Stimulated activated CD8-positive, alpha-beta memory T cell treated with anti-CD3 and anti-CD28 coated beads, Interleukin-7, amount 100 ng/mL, for 4 hours (primary cell): ENCODE results near the gene PACRG.

Experiments
- DNase-seq, 2 donors: peaks; one replicate each; pipeline ENCODE4 v3.0.0-alpha.2; 2020; ENCODE audit warnings: low read depth in 2 of 2

The PACRG gene

DNA sequence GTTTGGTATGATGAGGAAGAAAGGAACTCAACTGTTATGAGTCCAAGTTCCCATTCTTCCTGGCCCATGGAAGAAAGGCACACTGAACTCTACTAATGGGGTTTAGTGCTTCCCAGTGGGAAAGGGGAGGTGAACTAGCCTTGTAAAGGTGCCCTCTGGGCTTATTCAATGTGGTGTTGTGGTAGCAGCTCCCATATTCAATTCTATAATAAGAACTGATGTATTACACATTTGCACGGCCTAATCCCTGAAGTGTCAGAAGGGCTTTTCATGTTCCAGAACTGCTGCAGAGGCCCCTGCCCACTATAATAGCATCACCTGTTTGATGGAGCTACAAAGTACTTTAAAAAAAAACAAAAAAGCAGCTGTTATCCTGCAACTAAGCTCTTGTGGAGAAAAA lies 17.4 kb upstream of the PACRG start:
- no peak for DNase-seq

DNA sequence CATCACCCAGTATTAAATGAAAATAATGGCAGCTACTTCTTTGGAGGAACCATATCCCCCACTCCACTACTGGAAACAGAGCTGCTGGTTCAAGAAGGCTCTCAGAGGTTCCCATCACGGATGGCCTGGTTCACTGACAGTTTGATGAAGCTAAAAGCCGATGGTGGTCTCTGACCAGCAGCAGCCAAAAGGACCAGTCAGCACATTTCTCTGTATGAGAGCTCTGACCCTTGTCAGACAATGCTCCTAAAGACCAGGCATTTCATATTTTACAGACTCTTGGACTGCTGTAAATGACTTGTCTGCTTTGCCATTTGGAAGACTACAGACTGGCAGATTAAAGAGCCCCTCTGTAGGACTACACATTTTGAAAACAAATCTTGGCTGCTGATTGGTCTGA lies 16.8 kb upstream of the PACRG start:
- DNase-seq = no peak

DNA sequence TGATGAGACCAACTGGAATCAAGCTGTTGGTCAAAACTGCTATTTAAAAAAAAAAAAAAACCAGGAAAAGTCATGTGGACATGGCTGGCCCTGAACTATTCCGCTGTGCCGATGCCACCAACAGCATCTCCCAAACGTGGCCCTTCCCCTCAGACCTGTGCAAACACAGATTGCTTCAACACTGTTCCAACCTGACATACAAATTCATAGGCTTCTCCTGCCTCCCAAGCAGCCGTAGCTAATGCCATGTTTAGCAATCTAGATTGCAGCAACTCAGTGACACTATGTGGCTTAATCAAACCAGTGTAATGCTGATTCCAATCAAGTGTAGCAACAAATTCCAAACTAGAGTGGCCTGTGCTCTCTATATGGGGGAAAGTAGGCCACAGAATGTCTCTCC lies 16.4 kb upstream of the PACRG start:
- no peak for DNase-seq

DNA sequence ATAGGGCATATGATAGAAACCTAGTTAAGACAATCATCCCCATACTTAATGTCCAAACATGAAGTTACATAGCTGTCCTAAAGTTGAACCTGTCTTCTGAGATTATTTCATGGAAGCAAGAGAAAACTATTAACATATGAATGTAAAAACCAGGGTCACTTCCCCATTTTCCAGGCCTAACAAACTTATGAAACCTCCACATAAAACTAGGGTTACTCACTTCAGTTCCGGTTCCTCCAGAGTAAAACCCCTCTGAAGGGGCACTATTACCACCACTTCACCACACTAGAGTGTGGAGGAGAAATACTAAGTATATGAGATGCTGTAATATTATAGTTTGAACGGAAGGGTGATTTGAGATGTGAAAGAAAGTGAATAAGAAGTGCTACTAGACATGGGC lies 15.1 kb upstream of the PACRG start:
- no peak for DNase-seq

DNA sequence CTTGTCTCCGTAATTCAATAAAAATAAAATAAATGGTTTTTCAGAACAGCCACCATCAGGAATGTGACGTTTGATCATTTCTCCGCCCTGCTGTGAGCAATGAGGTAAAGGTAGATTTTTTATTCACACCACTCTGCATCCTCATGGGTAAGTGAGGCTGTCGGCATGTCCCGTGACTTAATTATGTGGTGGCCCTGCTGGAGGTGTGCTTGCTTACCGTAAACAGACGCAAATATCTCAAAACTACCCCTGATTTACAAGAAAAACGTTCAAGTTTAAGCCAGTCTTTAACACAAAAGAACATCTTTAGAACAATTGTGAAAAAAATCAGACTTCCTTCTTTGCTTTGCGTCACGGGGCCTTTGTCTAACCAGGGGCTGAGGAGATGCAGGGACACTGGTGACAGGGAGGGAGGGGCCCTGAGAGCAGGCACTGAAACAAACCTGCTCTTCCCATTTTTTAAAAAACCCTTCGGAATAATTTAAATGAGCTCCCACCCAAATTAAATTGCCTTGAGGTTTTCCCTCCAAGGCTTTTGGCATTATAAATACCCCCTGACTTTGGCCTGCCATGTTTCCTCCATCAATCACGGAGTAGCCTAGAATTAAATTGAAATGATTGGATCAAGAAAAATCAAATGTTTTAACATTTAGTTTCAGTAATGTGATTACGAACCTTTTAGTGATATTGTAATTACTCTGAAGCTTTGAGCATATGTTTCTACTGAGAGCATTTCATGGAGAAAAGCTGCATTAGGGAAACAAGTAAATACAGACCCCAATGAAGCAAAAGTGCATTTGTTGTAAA lies 13.6 kb upstream of the PACRG start:
- no peak for DNase-seq

DNA sequence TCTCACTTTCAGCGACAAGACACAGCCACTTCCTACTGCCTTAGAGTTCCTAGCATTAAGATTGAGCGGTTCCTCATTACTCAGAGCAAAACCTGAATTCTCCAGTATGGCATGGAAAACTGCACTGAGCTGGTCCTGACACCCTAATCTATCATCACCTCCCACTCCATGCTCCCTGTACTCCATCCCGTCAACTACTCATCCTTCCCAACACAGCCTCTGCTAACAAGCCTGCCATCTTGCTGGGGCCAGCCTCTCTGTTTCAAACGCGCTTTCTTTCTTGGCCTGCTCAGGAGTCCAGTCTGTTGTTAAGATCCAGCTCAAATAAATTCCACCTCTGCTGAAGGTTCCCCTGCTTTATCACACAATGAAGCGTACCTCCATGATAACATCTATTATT lies 12.2 kb upstream of the PACRG start:
- no peak for DNase-seq

DNA sequence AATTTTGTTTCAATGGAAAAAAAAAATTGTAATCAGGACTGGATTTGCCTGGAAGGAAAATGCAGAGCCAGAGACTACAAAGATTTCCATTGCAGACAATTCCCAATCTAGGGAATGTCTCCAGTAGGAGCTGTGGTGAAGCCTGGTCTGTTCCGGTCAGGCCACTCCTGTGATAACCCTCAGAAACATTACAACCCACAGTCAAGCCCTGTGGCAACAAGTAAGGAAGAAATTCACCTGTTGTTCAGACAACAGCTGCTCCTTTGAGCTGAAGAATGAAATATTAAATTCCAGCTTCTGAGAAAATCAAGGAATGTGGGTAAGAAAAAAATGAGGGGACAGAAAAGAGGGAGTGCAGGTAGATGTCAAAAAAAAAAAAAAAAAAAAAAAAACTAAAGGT lies 8.2 kb upstream of the PACRG start:
- DNase-seq = no peak

DNA sequence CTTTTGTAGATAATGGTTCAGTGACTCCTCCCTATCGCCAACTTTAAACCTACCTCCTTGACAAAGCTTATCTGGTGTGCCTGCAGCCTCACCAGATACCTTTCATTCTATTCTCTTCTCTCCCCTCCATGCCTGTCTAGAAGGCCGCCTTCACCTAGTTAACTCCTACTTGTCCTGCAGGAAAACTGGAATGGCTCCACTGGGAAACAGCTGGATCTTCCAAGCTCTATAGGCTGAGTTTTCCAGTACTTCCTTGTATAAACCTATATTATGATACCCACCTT lies 6.4 kb upstream of the PACRG start:
- DNase-seq = no peak

DNA sequence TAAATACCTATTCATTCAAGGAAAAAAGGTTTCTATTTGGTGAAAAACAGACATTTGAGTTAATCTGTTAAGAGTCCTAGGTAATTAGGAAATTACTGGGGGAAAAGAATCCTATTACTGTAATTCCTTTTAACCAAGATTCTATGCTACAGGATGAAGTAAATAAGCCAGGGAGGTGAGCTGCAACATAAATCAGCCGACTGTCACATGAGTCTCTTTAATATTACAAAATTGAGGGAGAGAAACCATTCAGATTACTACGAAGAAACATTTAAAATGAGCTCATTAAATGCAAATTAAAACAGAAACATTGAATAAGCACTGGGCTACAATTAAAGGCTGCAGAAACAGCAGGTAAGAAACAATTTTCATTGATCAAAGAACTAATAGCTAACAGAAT lies 5.5 kb upstream of the PACRG start:
- DNase-seq = no peak

DNA sequence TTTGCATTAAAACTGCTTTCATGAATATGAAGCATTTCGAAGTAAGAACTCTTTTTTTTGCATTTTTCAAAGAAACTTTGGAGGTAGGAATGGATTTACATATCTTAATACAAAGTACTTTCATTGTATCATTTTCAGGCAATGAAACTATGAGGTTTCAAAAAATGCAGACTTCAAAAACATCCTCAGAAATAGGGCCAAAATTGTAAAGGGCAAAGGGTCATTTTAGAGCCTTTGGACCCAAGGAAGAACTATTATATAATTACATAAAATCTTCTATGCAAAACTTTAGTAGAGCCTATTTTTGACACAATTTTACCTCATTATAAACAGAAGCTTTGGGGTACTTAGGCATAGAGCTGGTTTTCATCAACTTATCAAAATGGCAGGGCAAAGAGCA lies 5.1 kb upstream of the PACRG start:
- no peak for DNase-seq

DNA sequence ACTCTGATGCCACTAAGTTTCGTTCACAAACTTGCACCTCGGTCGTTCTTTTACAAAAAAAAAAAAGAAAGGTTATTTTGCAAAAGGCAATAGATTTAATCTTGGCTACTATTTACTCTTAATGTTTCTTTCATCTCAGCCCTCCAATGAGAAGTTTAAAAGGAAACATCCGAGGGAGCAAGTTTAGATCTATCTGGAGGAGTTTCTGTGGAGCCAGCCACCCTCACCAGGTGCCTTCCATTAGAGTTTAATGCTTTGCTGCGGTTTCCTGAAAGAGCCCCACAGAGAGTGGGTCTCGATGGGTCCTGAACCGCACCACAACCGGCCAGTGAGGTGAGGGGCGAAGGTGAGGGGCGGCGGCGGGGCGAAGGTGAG lies 840 bp upstream of the PACRG start:
- DNase-seq = no peak

DNA sequence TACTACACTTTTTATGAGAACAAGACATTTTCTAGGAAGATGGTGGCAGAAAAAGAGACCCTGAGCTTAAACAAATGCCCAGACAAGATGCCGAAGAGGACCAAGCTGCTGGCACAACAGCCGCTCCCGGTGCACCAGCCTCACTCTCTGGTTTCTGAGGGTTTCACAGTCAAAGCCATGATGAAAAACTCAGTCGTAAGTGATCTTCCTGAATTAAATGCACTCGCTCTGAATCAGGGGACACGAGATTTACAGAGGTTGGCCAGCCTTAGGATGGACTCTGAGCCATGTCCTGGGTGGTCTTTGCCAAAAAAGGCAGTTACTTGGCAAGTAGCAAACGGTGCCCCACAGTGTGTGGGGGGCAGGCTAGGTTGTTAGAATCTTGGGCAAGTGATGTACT lies 423 bp downstream of the PACRG start:
- no peak for DNase-seq

DNA sequence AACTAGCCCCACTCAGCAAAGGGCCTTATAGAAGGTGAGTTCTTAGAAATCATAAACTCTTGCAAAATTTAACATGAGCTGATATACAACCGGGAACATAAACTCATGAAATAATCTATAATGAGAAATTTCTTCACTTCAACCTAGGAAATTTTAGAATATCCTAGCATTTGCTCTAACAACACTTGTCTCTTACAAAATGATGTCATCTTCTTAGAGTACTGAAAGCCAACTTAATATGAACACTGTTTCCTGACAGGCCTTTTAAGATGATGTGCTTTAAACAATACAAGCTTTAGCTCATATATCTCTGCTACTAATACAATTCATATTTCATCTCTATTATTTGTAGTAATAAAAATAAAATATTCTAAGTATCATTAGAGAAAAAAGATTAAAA lies 932 bp downstream of the PACRG start:
- no peak for DNase-seq

DNA sequence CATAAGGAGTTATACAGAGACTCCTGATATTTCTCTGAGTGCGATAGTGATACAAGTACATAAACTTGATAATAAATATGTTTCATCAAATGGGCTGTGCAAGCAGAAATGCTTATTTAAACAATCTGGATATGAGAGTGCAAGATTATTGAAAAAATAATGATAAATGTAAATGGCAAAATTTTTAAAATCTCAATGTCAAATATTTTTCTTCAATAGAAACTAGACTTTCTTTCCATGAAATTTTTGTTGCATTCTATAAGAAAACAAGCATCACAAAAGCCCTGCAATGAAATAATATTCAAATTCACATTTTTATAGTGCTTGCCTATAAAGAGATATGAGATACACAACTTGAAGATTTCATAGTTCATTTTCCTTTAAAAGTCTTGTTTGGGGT lies 2.7 kb downstream of the PACRG start:
- DNase-seq = no peak

DNA sequence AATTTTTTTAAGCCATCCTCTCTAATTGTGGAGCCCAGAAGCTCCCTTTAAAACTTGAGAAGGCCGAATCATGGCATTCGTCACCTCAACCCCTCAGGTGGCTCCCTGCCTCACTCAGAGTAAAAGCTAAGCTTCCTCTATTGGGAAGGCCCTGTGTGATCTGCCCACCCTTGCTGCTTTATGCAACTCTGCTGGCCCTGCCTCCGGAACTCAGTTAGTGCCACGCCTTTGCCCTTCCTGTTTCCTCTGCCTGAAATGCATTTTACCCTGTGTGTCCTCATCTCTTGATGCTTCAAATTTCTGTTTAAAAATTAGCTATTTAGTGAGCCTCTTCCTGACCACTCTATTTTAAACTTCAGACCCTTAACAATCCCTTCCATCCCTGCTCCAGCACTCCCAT lies 5.7 kb downstream of the PACRG start:
- no peak for DNase-seq

DNA sequence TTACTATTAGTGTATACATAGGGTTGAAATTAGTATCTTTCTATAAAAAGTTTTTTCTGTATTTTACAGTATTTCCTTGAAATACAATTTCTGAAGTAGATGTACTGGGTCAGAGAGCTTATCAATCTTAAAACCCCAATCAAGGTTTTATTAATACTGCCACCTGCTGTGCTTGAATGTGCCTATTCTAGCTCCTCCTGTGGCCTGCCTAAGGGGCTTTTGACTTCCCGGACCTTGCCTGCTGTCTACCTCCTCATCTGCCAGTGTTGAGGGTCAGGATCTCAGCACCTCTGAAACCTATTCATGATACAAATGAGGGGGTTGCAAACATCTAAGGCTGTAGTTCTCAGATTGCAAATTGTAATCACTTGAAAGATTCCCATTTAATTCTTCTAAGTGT lies 9.2 kb downstream of the PACRG start:
- DNase-seq = no peak

DNA sequence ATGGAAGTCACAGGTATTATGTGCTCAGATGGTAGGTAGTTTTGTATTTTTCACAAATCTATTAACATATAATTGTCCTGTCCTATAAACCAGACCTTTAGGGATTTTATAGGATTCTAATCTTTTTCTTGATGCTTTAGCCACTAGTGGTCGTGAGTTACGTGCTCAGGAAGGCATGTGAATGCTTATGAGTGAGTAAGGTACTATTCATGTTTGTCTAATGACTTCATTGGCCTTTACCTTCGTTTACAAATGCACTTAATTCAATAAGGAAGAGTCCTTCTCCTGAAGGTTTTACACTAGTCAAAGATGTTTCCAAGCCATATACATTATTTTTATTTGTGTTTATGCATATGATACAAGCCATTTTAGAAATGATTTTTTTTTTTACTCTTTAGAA lies 23.0 kb downstream of the PACRG start:
- DNase-seq = no peak

DNA sequence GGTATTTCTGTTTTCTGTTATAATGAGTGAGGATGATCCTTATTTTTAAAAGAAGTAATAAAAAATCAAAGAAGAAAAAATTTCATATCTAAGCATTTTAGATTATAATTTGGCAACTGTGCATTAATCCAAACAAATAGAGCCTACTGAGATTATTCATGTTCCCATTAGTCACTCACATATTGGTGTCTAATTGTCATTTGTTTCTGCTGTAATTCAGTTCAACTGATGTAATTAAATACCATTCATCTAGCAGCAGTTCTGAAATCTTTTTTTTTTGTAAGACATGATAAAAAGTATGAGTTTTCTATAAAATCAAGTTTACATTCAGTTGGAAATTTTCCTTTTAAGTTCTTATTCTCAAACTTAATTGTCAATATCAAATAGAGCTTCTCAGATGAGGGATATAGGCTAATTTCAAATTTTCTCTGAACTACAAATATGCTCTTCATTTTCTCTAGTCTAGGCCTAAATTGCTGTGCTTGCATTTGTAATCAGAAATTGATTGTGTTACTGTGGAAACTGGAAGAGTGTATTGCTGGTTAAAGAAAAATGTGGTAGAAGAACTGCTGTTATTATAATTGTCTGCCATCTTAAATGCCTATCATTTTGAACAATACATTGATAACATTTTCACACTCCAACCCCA lies 23.6 kb downstream of the PACRG start:
- DNase-seq = no peak

DNA sequence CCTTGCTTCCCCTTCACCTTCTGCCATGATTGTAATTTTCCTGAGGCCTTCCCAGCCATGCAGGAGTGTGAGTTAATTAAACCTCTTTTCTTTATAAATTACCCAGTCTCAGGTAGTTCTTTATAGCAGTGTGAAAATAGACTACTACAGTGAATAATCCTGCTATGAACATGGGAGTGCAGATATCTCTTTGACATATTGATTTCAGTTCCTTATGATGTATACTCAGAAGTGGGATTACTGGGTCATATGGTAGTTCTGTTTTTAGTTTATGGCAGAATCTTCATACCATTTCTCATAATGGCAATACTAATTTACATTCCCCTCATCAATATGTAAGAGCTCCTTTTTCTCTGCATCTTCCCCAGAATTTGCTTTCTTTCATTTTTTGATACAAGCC lies 26.0 kb downstream of the PACRG start:
- DNase-seq = no peak

DNA sequence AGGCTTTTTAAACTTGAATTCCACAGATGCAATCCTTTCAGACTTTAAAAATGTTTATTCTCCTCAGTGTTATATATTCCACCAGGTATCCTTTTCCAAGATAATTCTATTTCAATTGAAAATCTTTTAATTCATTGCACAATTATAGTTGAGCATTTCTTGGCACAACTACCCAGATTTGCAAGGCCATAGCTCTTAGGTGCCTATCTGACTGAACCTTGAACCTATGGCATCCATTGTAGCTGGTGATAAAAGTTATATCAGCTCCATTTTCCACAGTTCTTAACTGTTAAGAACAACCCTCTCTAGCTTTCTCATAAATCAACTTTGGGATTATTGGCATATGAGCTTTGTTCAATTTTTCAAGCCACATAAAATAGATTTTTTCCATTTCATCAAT lies 42.4 kb downstream of the PACRG start:
- no peak for DNase-seq

DNA sequence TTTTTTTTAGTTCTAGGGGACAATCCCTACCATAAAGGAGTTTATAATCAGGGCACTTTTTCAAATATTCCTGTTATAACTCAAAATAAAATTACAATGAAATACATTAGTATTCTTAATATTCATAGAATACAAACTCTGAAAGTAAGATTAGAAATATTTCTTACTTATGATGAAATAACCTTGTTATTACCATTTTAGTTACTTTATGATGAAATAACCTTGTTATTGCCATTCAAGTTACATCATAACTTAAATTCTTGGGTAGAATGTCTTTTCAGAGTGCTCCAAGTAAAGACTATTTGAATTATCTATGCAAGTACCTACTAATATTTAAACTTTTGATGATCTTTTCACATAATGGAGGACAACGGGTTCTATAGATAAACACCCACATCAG lies 43.2 kb downstream of the PACRG start:
- DNase-seq = no peak

DNA sequence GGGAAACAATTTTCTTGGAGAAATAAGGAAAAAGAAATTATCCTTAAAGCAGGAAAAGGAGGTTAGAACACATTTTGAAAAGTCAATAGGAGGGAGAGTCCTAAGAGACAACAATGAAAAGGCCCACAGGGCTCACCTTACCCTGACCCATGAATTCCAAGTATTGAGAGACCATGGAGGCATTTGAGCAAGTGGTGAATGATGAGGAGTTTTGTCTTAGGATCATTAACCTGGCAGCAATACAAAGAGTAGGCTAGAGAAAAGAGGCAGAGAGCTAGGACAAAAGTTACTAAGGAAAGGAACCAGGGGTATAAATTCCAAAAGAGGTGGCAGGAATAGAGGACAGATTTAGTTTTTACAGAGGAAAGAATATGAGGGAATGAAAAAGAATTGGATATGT lies 44.7 kb downstream of the PACRG start:
- DNase-seq = no peak

DNA sequence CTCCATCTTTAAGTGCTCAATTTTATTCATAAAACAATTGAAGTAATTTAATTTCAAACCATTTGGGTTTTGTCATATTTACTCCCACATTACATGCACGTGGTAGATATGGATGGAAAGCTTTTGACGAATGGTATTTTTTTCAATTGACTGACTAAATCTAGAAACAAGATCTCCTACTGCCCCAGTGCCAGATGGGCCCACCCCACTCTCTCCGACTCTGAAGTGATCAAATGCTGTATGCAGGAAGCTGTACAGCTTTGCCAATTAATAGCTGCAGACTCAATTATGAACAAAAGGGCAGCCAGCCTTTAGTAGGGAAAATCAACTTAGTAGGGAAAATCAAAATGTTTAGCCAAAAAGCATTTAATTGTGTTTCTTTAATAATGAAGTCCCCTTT lies 46.2 kb downstream of the PACRG start:
- no peak for DNase-seq

DNA sequence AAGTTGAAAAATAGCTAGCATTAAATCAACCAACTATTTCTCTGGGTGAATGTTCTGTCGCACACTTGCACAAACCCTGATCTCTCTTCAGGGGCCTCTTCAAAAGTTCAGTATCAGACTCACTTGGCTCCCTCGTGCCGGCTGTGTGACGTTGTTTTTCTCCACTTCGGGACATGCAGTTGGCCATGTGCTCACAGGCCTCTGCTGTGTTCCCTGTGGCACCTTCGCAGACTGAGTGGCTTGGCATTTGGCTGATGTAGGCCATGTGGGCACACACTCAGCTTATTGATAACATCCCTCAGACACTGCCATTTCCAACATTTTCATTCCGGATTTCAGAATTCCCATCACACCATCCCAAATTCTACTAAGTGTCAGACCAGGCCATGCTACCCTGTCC lies 49.3 kb downstream of the PACRG start:
- DNase-seq = no peak
